Lung (tissue), 12 donors: ENCODE data around the gene LTBP4. TPM values are rescaled to one million over a fixed set of nuclear protein-coding genes. Genes with fewer than 3 reads are reported as not detected.

Source experiments
- ATAC-seq: fragments of 200-7000 bp; cut with Tn5 transposase; one replicate; pipeline ENCODE4 v1.9.1; 2020; ENCODE audit warnings: moderate number of reproducible peaks; ENCODE audit not compliant: insufficient read depth, low FRiP score
- DNase-seq, 3 donors: peaks; one replicate each; pipeline ENCODE4 v3.0.0-alpha.2; 2013 to 2017
- H3K27ac ChIP-seq, 2 donors: one replicate each; pipeline ENCODE4 v1.5.1; 2013; ENCODE audit warnings: mild to moderate bottlenecking in 2 of 2, moderate library complexity in 2 of 2, control low read depth in 1 of 2, inconsistent platforms in 1 of 2, low read depth in 1 of 2, low read length in 1 of 2
- H3K27me3 ChIP-seq, 3 donors: one replicate each; pipeline ENCODE4 v1.5.1; 2013; ENCODE audit warnings: low read length in 2 of 3; ENCODE audit not compliant: control insufficient read depth in 3 of 3, insufficient read depth in 3 of 3
- H3K36me3 ChIP-seq, 4 donors: one replicate each; pipeline ENCODE4 v1.5.1; 2013; ENCODE audit warnings: low read length in 4 of 4, mild to moderate bottlenecking in 1 of 4, moderate library complexity in 1 of 4; ENCODE audit not compliant: control insufficient read depth in 4 of 4, insufficient read depth in 4 of 4
- H3K4me1 ChIP-seq, 5 donors: one replicate each; pipeline ENCODE4 v1.5.1; 2013; ENCODE audit warnings: low read length in 5 of 5, mild to moderate bottlenecking in 2 of 5, moderate library complexity in 1 of 5; ENCODE audit not compliant: control insufficient read depth in 5 of 5, insufficient read depth in 5 of 5
- H3K4me3 ChIP-seq: one replicate; pipeline ENCODE4 v1.5.1; 2013; ENCODE audit warnings: mild to moderate bottlenecking, control low read depth, moderate library complexity
- H3K9ac ChIP-seq, 2 donors: one replicate each; pipeline ENCODE4 v1.5.1; 2013; ENCODE audit warnings: low read length in 2 of 2, control low read depth in 1 of 2; ENCODE audit not compliant: insufficient read depth in 1 of 2
- H3K9me3 ChIP-seq, 4 donors: one replicate each; pipeline ENCODE4 v1.5.1; 2013; ENCODE audit warnings: low read length in 3 of 4, mild to moderate bottlenecking in 1 of 4, moderate library complexity in 1 of 4; ENCODE audit not compliant: control insufficient read depth in 4 of 4, insufficient read depth in 3 of 4
- WGBS, 2 donors: extraction: QIAGEN DNeasy Blood & Tissue Kit; methylation state at CpG; one replicate each; pipeline ENCODE4 v1.1.7; 2013; 5-methylcytosine and 5-hydroxymethylcytosine counted together
- polyA plus RNA-seq, 2 donors: library from polyadenylated mRNA; stranded (reverse); fragments of 200-250 nt; gene quantifications; one replicate each; pipeline ENCODE4 v1.2.1, GENCODE V29; 2013
- total RNA-seq, 2 donors: library from RNA; depleted of rRNA in 1 of 2; stranded (reverse); fragments of >200 nt in 1 of 2; gene quantifications; one replicate each; pipeline ENCODE4 v1.2.1, GENCODE V29; 2014 to 2021
- TF ChIP-seq, protein P1 (sequence below): IDR thresholded peaks from 2 replicates; pipeline ENCODE4 v1.5.1; 2012; ENCODE audit warnings: mild to moderate bottlenecking; ENCODE audit errors: control extremely low read depth, extremely low read depth
- donor health status: control.
- donor health status: control.
- donor health status: Bipolar disorder and iron deficiency.
- donor health status: healthy.
- donor health status: DM: yes; HTN: yes; CAD: no.

Gene LTBP4
- total and polyA plus RNA-seq, 4 donors, result 73.0 to 290 (median 151) TPM

DNA sequence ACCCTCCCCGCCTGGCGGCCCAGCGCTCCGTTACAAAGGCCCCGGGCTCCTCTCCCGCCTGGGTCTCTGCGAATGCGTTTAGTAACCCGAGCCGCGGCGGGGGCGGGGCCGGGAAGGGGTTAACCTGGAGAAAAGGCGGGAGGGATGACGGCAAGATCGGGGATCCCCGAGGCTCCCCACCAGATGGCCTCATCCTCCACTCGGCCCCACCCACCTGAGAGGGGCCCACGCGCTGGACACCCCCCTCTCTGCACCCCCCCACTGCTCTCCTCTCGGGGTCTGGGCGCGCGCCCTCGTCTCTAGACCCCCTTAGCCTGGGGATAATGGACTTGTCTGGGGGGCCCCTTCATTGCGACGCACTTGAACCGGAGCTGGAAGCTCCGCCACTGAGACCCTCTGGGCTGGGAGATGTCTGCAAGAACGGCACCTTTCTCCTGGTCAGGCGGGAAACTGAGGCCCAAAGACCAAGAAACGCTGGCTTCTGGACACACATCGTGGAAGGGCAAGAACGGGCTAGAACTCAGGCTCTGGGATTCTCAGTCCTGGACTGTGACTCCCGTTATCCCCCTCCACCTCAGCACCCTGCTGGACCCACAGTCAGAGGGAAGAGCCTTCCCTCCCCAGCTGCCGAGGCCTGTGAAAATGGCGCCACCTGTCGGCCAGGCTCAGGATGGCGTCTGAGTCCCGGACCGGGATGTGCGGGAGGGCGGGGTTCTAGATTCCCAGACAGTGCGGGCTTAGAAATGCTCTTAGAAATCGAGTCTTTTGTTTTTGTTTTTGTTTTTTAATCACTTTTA lies 2.9 kb upstream of the LTBP4 start:
- Histone ChIP-seq H3K9ac (no peak overlapping the region), H3K9me3 (no peaks in the 10 kb centered on the region), H3K4me1 (peaks cover 4 to 45% (median 13%) of the 10 kb centered on the region in 5 donors), H3K27ac (no peak overlapping the region), H3K4me3 (no peak overlapping the region), H3K36me3 (no peaks in the 10 kb centered on the region), H3K27me3 (peaks cover 0 to 11% (median 0%) of the 10 kb centered on the region in 3 donors)
- no peak for ATAC-seq
- peak; percentile 95 to 96 (median 96) for DNase-seq
- 1 to 2% methylated on average over 44 to 46 of the region's 46 CpGs for WGBS, 2 donors
- TF ChIP-seq, protein P1, sequence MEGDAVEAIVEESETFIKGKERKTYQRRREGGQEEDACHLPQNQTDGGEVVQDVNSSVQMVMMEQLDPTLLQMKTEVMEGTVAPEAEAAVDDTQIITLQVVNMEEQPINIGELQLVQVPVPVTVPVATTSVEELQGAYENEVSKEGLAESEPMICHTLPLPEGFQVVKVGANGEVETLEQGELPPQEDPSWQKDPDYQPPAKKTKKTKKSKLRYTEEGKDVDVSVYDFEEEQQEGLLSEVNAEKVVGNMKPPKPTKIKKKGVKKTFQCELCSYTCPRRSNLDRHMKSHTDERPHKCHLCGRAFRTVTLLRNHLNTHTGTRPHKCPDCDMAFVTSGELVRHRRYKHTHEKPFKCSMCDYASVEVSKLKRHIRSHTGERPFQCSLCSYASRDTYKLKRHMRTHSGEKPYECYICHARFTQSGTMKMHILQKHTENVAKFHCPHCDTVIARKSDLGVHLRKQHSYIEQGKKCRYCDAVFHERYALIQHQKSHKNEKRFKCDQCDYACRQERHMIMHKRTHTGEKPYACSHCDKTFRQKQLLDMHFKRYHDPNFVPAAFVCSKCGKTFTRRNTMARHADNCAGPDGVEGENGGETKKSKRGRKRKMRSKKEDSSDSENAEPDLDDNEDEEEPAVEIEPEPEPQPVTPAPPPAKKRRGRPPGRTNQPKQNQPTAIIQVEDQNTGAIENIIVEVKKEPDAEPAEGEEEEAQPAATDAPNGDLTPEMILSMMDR, result peak; percentile 93

GRCh38 chr19:40598918-40599307 lies 2.3 kb upstream of the LTBP4 start:
- no peak overlapping the region for H3K9ac ChIP-seq
- H3K4me1 ChIP-seq, result peaks cover 4 to 47% (median 13%) of the 10 kb centered on the region in 5 donors
- H3K9me3 ChIP-seq, result no peaks in the 10 kb centered on the region
- no peak overlapping the region for H3K4me3 ChIP-seq
- H3K27ac ChIP-seq, result peak overlapping the region in 1 of 2 donors; percentile 42
- 10 to 12% methylated on average over 15 of the region's 15 CpGs for WGBS, 2 donors
- H3K27me3 ChIP-seq, result peaks cover 0 to 11% (median 0%) of the 10 kb centered on the region in 3 donors
- ATAC-seq, result no peak
- H3K36me3 ChIP-seq, result no peaks in the 10 kb centered on the region
- DNase-seq, result peak in 1 of 3 donors; percentile 25
- TF ChIP-seq, protein P1, result no peak

DNA sequence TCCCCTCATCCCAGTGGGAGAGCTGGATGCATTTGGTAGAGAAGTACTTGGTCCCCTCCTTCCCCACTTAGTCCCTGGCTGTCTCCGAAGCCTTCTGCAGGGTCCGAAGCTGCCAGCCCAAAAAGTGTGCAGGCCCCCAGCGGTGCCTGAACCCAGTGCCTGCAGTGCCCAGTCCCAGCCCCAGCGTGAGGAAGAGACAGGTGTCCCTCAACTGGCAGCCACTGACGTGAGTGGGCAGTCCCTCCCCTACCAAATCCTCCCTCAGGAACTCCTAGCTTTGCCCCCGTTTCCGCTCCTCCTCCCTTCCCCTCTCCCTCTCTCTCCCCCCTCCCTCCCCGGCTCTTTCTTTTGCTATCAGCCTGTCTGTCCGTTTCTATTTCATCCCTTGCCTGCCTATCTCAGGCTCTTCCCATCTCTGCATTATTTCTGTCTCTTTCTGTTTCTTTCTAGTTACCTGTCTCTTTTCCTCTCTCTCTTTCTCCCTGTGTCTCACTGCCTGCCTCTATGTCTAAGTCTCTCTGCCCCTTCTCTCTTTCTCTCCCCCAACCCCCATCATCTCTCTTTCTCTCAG lies 1.8 kb upstream of the LTBP4 start:
- Histone ChIP-seq H3K36me3 (no peaks in the 10 kb centered on the region), H3K4me3 (no peak overlapping the region), H3K27ac (peak overlapping the region in 1 of 2 donors; percentile 42), H3K9me3 (no peaks in the 10 kb centered on the region), H3K4me1 (peaks cover 4 to 52% (median 13%) of the 10 kb centered on the region in 5 donors), H3K27me3 (peaks cover 0 to 11% (median 0%) of the 10 kb centered on the region in 3 donors), H3K9ac (no peak overlapping the region)
- 0 to 4% methylated on average over 7 to 9 of the region's 9 CpGs for WGBS, 2 donors
- TF ChIP-seq, protein P1, result no peak
- no peak for ATAC-seq
- DNase-seq, result peak in 2 of 3 donors; percentile 59 to 76
